ENCODE measurements around the gene CFAP210. TPM values are rescaled to one million over a fixed set of nuclear protein-coding genes. Genes with fewer than 3 reads are reported as not detected.

The CFAP210 gene
- polyA plus RNA-seq, 3 donors = not detected

- no peaks in the 10 kb centered on the region for H3K36me3 ChIP-seq (replicated peaks in 1 of 2; ENCODE audit: control insufficient read depth in 1 of 2, insufficient read depth in 2 of 2, low read length in 2 of 2)
- H3K4me1 Mint-ChIP-seq = peaks cover 3% of the 10 kb centered on the region
- 79% methylated on average over 15 of the region's 17 CpGs for WGBS (ENCODE audit: insufficient coverage)
Measured at GRCh38 chr2:169715379-169716237, 21.4 kb upstream of the CFAP210 start.

GRCh38 chr2:169714699-169715098 is 20.5 kb upstream of the CFAP210 start:
- Histone ChIP-seq H3K27ac (ENCODE audit: low read depth in 1 of 2, low read length in 2 of 2) (no peak overlapping the region), H3K9ac (ENCODE audit: insufficient read depth, low read length, poor library complexity, severe bottlenecking) (no peak overlapping the region), H2AFZ (ENCODE audit: insufficient read depth, low read depth, low read length, poor library complexity, severe bottlenecking) (no peak overlapping the region), H3K36me3 (replicated peaks in 1 of 2; ENCODE audit: control insufficient read depth in 1 of 2, insufficient read depth in 2 of 2, low read length in 2 of 2) (no peaks in the 10 kb centered on the region), H3K79me2 (ENCODE audit: insufficient read depth, low read length) (no peaks in the 10 kb centered on the region), H3K4me2 (replicated peaks; ENCODE audit: extremely low read depth, low read length, poor library complexity, severe bottlenecking) (no peak overlapping the region), H3K27me3 (ENCODE audit: control insufficient read depth in 2 of 2, insufficient read depth in 2 of 2, low read length in 2 of 2) (no peaks in the 10 kb centered on the region), H4K20me1 (ENCODE audit: insufficient read depth, low read length) (no peaks in the 10 kb centered on the region), H3K4me1 (ENCODE audit: control insufficient read depth in 1 of 2, insufficient read depth in 2 of 2, low read length in 2 of 2) (no peaks in the 10 kb centered on the region), H3K4me3 (replicated peaks in 1 of 3; ENCODE audit: low read depth in 2 of 3, low read length in 3 of 3) (no peak overlapping the region), H3K9me3 (replicated peaks in 1 of 2; ENCODE audit: control insufficient read depth in 1 of 2, insufficient read depth in 1 of 2, low read length in 2 of 2) (peaks cover 0 to 3% of the 10 kb centered on the region in 2 donors)
- H3K36me3 Mint-ChIP-seq = no peaks in the 10 kb centered on the region
- DNase-seq = no peak
- peaks cover 3% of the 10 kb centered on the region for H3K4me1 Mint-ChIP-seq
- H3K27ac Mint-ChIP-seq = no peak overlapping the region
- 100% methylated on average over 4 of the region's 6 CpGs for WGBS (ENCODE audit: insufficient coverage)
- intact Hi-C loops (cut with micrococcal nuclease) = no loop called here
- H3K27me3 Mint-ChIP-seq (ENCODE audit: low read depth in 3 of 3) = peaks cover 0 to 4% (median 0%) of the 10 kb centered on the region in 3 donors
- H3K9me3 Mint-ChIP-seq = peaks cover 0 to 4% (median 0%) of the 10 kb centered on the region in 7 donors
- no peak overlapping the region for H3K4me3 Mint-ChIP-seq
- no peak for TF ChIP-seq CTCF (IDR thresholded peaks at IDR 0.05)

More at GRCh38 chr2:169715379-169716237, 21.4 kb upstream of the CFAP210 start:
- Histone ChIP-seq H2AFZ (ENCODE audit: insufficient read depth, low read depth, low read length, poor library complexity, severe bottlenecking) (peak overlapping the region; percentile 59), H3K4me2 (replicated peaks; ENCODE audit: extremely low read depth, low read length, poor library complexity, severe bottlenecking) (no peak overlapping the region), H3K27ac (ENCODE audit: low read depth in 1 of 2, low read length in 2 of 2) (no peak overlapping the region), H3K9me3 (replicated peaks in 1 of 2; ENCODE audit: control insufficient read depth in 1 of 2, insufficient read depth in 1 of 2, low read length in 2 of 2) (peaks cover 0 to 3% of the 10 kb centered on the region in 2 donors), H3K4me1 (ENCODE audit: control insufficient read depth in 1 of 2, insufficient read depth in 2 of 2, low read length in 2 of 2) (no peaks in the 10 kb centered on the region), H3K9ac (ENCODE audit: insufficient read depth, low read length, poor library complexity, severe bottlenecking) (no peak overlapping the region), H3K4me3 (replicated peaks in 1 of 3; ENCODE audit: low read depth in 2 of 3, low read length in 3 of 3) (peak overlapping the region in 1 of 3 experiments; percentile 47), H3K27me3 (ENCODE audit: control insufficient read depth in 2 of 2, insufficient read depth in 2 of 2, low read length in 2 of 2) (no peaks in the 10 kb centered on the region), H3K79me2 (ENCODE audit: insufficient read depth, low read length) (no peaks in the 10 kb centered on the region), H4K20me1 (ENCODE audit: insufficient read depth, low read length) (no peaks in the 10 kb centered on the region)
- peaks cover 0 to 4% (median 0%) of the 10 kb centered on the region in 3 donors for H3K27me3 Mint-ChIP-seq (ENCODE audit: low read depth in 3 of 3)
- no peaks in the 10 kb centered on the region for H3K36me3 Mint-ChIP-seq
- intact Hi-C loops (cut with micrococcal nuclease) = no loop called here
- DNase-seq = no peak
- TF ChIP-seq CTCF (IDR thresholded peaks at IDR 0.05) = no peak
- H3K9me3 Mint-ChIP-seq = peaks cover 0 to 4% (median 0%) of the 10 kb centered on the region in 7 donors
- H3K4me3 Mint-ChIP-seq = peak overlapping the region; percentile 42 to 45
- no peak overlapping the region for H3K27ac Mint-ChIP-seq

Data from CD14-positive monocyte (primary cell).